HG03460 (cell line): ENCODE results near the gene CHAD.
"Not testable (repeated sequence)": the region's sequence is repeated elsewhere in the genome, so short reads cannot be mapped to it uniquely, and the experiment has no call there.

Source experiments
- ATAC-seq: cut with Tn5 transposase; IDR thresholded peaks from one replicate; pipeline ENCODE4 v1.9.1; 2021; ENCODE audit not compliant: unreplicated experiment

Gene CHAD

GRCh38 chr17:50429793-50430192, 38.9 kb downstream of the CHAD start:
- ATAC-seq, result no peak

- ATAC-seq, result no peak
Observed at GRCh38 chr17:50428831-50429424, 39.8 kb downstream of the CHAD start.

- not testable (repeated sequence) for ATAC-seq
Observed at GRCh38 chr17:50428126-50428525, 40.6 kb downstream of the CHAD start.

- ATAC-seq, result no peak
Observed at GRCh38 chr17:50426814-50427787, 41.6 kb downstream of the CHAD start.

GRCh38 chr17:50426472-50426782, 42.3 kb downstream of the CHAD start:
- no peak for ATAC-seq

- no peak for ATAC-seq
Observed at GRCh38 chr17:50425682-50426471, 42.8 kb downstream of the CHAD start, which contains the start of gene ACSF2. ACSF2 (plus strand) TSS chr17:50426218; CDS start chr17:50426262, 44 bp downstream.

- ATAC-seq, result no peak
Observed at GRCh38 chr17:50424996-50425681, 43.5 kb downstream of the CHAD start.

- ATAC-seq, result no peak
Observed at GRCh38 chr17:50424246-50424995, 44.3 kb downstream of the CHAD start.

- ATAC-seq, result no peak
Observed at GRCh38 chr17:50423553-50424159, 45.0 kb downstream of the CHAD start.

- ATAC-seq, result no peak
Observed at GRCh38 chr17:50422738-50423137, 45.9 kb downstream of the CHAD start.

GRCh38 chr17:50421308-50422051, 47.2 kb downstream of the CHAD start:
- no peak for ATAC-seq

- no peak for ATAC-seq
Observed at GRCh38 chr17:50420419-50421112, 48.1 kb downstream of the CHAD start.

GRCh38 chr17:50419577-50419976, 49.1 kb downstream of the CHAD start:
- ATAC-seq, result not testable (repeated sequence)

GRCh38 chr17:50414808-50415207, 53.9 kb downstream of the CHAD start:
- ATAC-seq, result no peak
